Smooth muscle cell (in vitro differentiated cells): Measurements from ENCODE around the gene HDAC4. TPM values are rescaled to one million over a fixed set of nuclear protein-coding genes. Genes with fewer than 3 reads are reported as not detected.

ENCODE experiments used
- DNase-seq: peaks from one replicate; lab custom pipeline; 2025; ENCODE audit not compliant: unreplicated experiment; lab: John Stamatoyannopoulos, UW
- H2AFZ ChIP-seq: fragments of 200-600 bp; sonication (generic); 2 replicates; pipeline ENCODE4 v1.6.0; 2016; ENCODE audit warnings: antibody characterized with exemption, low read depth, mild to moderate bottlenecking
- H3F3A ChIP-seq: fragments of 200-600 bp; sonication (generic); 2 replicates; pipeline ENCODE4 v1.6.0; 2017; ENCODE audit warnings: antibody characterized with exemption, low read depth
- H3K27ac ChIP-seq: fragments of 200-600 bp; sonication (generic); 2 replicates; pipeline ENCODE4 v1.5.1; 2016; ENCODE audit warnings: low read depth, mild to moderate bottlenecking
- H3K27me3 ChIP-seq: fragments of 200-600 bp; sonication (generic); 2 replicates; pipeline ENCODE4 v1.6.1; 2016; ENCODE audit warnings: low read depth, mild to moderate bottlenecking
- H3K36me3 ChIP-seq: fragments of 200-600 bp; sonication (generic); 2 replicates; pipeline ENCODE4 v1.5.1; 2016; ENCODE audit warnings: low read depth
- H3K4me1 ChIP-seq: fragments of 200-600 bp; sonication (generic); 2 replicates; pipeline ENCODE4 v1.5.1; 2016; ENCODE audit warnings: low read depth
- H3K4me2 ChIP-seq: fragments of 200-600 bp; sonication (generic); 2 replicates; pipeline ENCODE4 v1.6.0; 2016; ENCODE audit warnings: mild to moderate bottlenecking
- H3K4me3 ChIP-seq: fragments of 200-600 bp; sonication (generic); 2 replicates; pipeline ENCODE4 v1.5.1; 2016; ENCODE audit warnings: mild to moderate bottlenecking
- H3K79me2 ChIP-seq: fragments of 200-600 bp; sonication (generic); 2 replicates; pipeline ENCODE4 v1.6.0; 2016; ENCODE audit warnings: low read depth, mild to moderate bottlenecking
- H3K9ac ChIP-seq: fragments of 200-600 bp; sonication (generic); 2 replicates; pipeline ENCODE4 v1.6.0; 2016; ENCODE audit warnings: low read depth
- H3K9me3 ChIP-seq: fragments of 200-600 bp; sonication (generic); replicated peaks from 2 replicates; pipeline ENCODE4 v1.5.1; 2016; ENCODE audit warnings: low read depth
- H4K20me1 ChIP-seq: fragments of 200-600 bp; sonication (generic); 2 replicates; pipeline ENCODE4 v1.6.0; 2016; ENCODE audit warnings: low read depth
- CTCF ChIP-seq: fragments of 200-600 bp; sonication (generic); IDR thresholded peaks from 2 replicates; pipeline ENCODE4 v1.5.1; 2017; ENCODE audit warnings: borderline replicate concordance, mild to moderate bottlenecking, antibody characterized with exemption; ENCODE audit not compliant: insufficient read depth, poor library complexity, severe bottlenecking
- WGBS: methylation state at CpG from one replicate; pipeline ENCODE4 v1.1.7; 2016; ENCODE audit warnings: low lambda C conversion rate; 5-methylcytosine and 5-hydroxymethylcytosine counted together
- polyA plus RNA-seq: library from polyadenylated mRNA; unstranded; fragments of >200 nt; fragmentation: Nextera tagmentation; extraction: Ambion mirVana; gene quantifications from 2 replicates; pipeline ENCODE4 v1.2.1, GENCODE V29; 2016
- total RNA-seq: library from RNA; depleted of rRNA; stranded (reverse); fragments of >200 nt; gene quantifications from 2 replicates; pipeline ENCODE4 v1.2.3, GENCODE V29; 2014

HDAC4 gene
- total and polyA plus RNA-seq, 2 experiments from 2014 or later, result 6.2 to 35.7 TPM

GRCh38 chr2:239231231-239232194, 169.3 kb downstream of the HDAC4 start:
- TF ChIP-seq CTCF, result no peak
- Histone ChIP-seq H2AFZ (no peak overlapping the region), H4K20me1 (no peaks in the 10 kb centered on the region), H3K27ac (no peak overlapping the region), H3K36me3 (no peaks in the 10 kb centered on the region), H3K9me3 (no peaks in the 10 kb centered on the region), H3K4me1 (peaks cover 24% of the 10 kb centered on the region), H3K27me3 (no peaks in the 10 kb centered on the region), H3K79me2 (peaks cover 14% of the 10 kb centered on the region), H3F3A (peaks cover 7% of the 10 kb centered on the region), H3K4me3 (no peak overlapping the region), H3K4me2 (no peak overlapping the region), H3K9ac (no peak overlapping the region)
- 93% methylated on average over 37 of the region's 46 CpGs for WGBS
- no peak for DNase-seq

DNA sequence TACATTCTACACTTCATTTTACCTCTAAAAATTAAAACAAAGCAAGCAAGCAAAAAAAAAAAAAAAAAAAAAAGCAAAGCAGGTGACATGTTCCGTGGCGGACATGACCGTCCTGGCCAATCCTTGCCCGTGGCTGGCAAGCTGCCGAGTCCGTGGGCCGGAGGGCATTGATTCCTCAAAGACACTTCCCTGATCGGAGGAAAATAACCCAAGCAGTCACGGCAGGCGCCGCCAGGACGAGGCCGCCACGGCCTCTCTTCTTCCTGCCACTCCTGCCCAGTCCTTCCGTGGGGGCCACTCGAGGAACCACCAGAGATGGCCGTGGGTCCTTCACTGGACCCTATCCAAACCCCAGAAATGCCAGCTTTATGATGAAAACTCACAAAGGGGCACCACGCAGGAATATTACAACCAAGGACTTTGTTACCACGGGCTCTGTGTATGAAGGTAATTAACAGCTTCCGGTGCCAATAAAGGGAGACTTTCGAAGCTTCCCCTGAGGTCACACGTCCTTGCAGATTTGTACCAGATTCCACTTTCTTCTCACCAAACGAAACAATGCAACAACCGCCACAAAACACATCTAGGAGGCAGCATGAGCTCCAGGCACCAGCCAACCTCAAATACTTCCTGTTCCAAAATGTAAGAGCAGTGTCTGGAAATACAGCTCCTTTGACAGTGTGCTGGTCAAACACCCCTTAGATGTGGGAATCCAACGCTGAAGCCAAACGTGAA, 170.3 kb downstream of the HDAC4 start:
- peaks cover 14% of the 10 kb centered on the region for H3K79me2 ChIP-seq
- peak overlapping the region; percentile 83 for H3K27ac ChIP-seq

DNA sequence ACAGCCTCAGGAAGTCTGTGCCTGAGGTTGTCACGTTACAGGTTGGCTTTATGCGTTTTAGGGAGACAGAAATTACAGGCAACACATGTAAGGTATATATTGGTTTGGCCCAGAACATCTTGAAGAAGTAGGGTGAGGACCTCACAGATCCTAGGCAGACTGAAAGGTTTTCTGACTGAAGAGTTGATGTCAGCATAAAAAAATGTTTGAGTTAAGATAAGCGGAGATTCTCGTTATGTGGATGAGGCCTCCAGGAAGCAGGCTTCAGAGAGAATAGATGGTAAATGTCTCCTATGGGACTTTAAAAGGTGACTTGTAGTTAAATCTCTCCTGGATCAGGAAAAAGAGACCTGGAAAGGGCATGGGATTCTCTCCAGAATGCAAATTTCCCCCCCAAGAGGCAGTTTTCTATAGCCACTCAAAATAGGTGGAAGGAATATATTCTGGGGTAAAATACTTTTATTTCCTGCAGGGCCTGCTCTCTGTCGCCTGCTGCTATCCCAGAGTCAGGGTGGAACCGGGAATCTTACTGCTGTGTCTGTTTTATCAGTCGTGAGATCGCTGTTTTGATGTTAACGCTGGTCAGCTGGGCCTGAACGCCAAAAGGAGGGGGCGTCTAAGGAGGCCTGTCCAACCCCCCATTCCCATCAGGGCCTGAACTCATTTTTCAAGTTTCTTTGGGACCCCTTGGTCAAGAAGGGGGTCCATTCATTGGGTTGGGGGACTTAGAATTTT, 171.1 kb downstream of the HDAC4 start:
- no peak overlapping the region for H2AFZ ChIP-seq
- H3K36me3 ChIP-seq, result no peaks in the 10 kb centered on the region
- peaks cover 28% of the 10 kb centered on the region for H3K4me1 ChIP-seq
- peak overlapping the region; percentile 62 for H3K9ac ChIP-seq
- peaks cover 19% of the 10 kb centered on the region for H3K79me2 ChIP-seq
- H3K4me3 ChIP-seq, result no peak overlapping the region
- peaks cover 14% of the 10 kb centered on the region for H3F3A ChIP-seq
- H3K4me2 ChIP-seq, result peak overlapping the region; percentile 71
- peak overlapping the region; percentile 83 for H3K27ac ChIP-seq
- DNase-seq, result no peak
- H3K27me3 ChIP-seq, result no peaks in the 10 kb centered on the region
- no peak for TF ChIP-seq CTCF
- no peaks in the 10 kb centered on the region for H4K20me1 ChIP-seq
- H3K9me3 ChIP-seq, result no peaks in the 10 kb centered on the region
- 28% methylated on average over 11 of the region's 11 CpGs for WGBS

More for the DNA sequence above, 170.3 kb downstream of the HDAC4 start:
- H3K36me3 ChIP-seq, result no peaks in the 10 kb centered on the region
- DNase-seq, result no peak
- H3F3A ChIP-seq, result peaks cover 9% of the 10 kb centered on the region
- no peak overlapping the region for H2AFZ ChIP-seq
- no peaks in the 10 kb centered on the region for H4K20me1 ChIP-seq
- no peak for TF ChIP-seq CTCF
- H3K27me3 ChIP-seq, result no peaks in the 10 kb centered on the region
- peaks cover 31% of the 10 kb centered on the region for H3K4me1 ChIP-seq
- H3K4me2 ChIP-seq, result no peak overlapping the region
- H3K9me3 ChIP-seq, result no peaks in the 10 kb centered on the region
- 83% methylated on average over 26 of the region's 26 CpGs for WGBS
- H3K9ac ChIP-seq, result peak overlapping the region; percentile 62
- H3K4me3 ChIP-seq, result no peak overlapping the region
